GM19468 (cell line): ENCODE data around the gene MACROD2.
A peak's percentile ranks its signal among the peaks of the same experiment; 100 is the strongest.

Experiments
- ATAC-seq: cut with Tn5 transposase; IDR thresholded peaks from one replicate; pipeline ENCODE4 v1.9.1; 2021; ENCODE audit warnings: mild to moderate bottlenecking, moderate library complexity, moderate number of reproducible peaks; ENCODE audit not compliant: unreplicated experiment; ENCODE audit errors: extremely low read depth

MACROD2 gene

DNA sequence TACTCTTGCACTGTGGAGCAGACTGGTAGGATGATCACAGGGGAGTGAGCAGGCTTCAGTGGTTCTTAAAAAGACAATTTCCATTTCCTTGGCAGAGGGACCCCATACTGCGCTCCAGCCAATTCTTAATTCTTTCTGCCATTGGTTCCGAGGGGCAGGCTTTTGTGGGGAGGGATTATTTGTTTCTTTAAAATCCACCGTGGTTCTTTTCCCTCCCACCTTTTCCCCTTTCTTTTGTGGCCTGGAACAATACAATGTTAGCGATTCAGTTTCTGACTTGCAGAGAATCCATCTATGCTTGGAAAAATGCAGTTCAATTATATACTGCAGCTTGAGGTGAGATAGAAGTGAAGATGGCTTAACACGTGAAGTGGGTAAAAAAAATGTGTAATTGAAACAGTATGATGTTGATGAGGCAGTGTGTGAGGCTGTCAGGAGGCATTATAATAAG is 721.1 kb downstream of the MACROD2 start:
- ATAC-seq = no peak

DNA sequence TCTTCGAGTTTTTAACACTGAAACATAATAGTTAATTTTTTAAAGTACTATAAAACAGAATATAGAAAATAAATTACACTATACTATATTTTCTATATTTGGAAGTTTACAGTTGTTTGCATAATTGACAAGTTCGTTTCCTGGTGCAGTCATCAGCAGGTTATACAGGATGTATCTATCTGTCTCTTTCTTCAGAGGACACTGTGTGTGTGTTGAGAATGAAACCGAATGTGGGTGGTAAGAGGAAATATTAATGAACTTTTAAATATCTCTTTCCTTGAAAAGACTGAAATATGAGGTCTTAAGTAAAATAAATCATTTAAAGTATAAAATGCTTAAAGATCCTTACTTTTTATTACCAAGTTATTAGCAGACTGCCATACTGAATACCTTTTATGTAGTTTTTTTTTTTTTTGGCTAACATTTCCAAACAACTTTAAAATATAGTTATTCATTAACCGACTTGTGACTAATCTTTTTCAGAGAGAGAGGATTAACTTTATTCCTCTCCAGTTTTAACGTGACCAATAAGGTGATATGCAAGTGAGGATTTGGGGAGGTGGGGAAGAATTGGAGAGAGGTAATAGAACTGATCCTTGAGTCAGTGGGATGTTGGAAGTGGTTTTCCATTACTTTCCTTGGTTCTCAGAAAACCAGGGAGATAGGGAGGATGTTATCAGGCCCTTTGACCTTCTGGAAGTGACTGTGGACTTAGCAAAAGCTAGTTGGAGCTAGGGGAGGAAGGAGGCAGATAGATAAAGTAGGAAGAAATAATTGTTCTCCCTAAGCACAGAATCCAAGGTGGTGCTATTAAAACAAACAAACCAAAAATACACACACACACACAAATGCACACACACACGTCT is 722.1 kb downstream of the MACROD2 start:
- ATAC-seq = peak; percentile 74

DNA sequence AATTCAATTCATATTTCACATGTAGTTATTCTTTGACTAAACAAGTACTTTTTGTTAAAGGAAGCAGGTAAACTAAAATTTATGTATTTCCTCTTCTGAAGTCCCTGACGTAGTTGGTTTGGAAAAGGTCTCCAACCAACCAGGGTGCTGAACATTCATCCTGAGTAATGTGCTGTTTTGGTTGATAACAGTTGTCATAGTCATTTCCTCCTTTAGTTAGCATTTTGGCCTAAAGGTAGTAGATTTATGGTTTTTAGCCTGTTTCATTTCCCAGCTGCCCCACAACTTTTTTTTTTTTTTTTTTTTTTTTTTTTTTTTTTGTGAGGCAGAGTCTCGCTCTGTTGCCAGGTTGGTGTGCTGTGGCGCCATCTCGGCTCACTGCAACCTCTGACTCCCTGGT is 724.9 kb downstream of the MACROD2 start:
- ATAC-seq = no peak

DNA sequence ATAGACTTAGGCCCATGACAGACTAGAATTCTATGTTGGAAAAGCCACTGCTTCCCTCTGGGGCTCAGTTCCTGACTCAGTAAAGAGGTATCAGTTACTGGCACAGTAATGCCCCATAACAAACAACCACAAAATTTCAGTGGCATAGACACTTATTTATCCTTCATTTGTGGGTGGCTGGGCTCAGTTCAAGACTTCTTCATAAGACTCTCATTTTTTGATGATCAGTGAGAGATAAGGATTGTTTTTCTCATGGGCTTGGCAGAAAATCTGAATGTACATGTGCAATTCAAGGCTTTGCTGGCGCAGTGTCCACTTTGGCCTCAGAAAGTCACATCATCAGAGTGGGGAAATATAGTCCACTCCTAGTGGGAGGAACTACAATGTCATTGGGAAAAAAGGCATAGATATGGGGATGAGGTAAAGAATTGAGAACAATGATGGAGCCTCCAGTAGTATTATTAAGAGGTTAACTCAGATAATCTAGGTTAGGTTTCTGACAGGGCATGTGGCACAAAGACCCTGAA is 726.7 kb downstream of the MACROD2 start:
- ATAC-seq = no peak

DNA sequence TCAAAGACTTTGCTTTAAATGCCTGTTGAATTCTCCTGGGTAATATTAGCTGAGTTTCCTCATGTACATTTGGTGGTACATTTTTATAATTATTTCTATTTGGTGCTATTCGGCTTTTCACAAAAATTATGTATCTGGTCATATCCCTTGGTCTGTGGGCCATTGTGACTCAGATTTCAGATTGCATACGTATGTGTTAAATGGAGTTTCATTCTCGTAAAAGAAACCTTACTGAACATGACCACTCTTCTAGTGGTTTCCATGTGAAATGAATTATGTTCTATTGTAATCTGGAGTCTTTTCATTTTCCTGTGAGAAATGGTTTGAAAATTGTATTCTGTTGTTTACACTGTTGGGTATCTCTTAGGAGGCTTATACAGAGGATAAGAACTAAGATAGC is 728.3 kb downstream of the MACROD2 start:
- no peak for ATAC-seq

DNA sequence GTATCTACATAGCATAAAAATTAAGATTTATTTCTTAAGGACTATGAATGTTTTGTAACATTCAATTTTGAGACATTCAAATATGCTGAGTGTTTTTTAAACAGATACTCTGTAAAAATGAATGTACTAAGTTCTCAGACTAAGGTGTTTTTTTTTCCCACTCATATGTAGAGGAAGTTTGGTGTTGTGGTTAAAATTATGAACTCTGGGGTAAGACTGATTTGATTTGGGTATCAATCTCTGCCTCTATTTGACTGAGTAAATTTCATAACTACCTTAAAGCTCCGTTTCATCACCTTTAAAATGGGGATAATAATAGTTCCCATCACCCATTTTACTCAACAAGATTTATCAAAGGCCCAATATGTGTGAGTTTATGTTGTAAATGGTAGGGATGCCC is 728.7 kb downstream of the MACROD2 start:
- ATAC-seq = no peak

DNA sequence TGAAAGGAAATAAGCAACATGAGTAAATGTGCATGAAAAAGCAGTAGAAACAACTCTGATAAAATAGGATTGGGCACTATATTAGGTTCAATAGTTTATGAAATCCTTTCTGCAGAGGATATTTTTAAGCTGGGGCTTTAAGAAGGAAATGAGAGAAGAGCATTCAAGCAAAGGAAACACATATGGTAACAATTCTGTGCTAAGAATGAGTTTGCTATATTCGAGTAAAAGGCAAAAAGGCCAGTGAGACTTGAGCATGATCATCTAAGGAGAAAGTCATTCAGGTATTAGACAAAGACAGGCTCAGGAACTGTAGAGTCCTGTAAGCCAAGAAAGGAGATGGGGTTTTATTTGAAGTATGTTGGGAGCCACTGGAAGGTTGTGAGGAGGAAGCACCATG is 729.2 kb downstream of the MACROD2 start:
- ATAC-seq = no peak

DNA sequence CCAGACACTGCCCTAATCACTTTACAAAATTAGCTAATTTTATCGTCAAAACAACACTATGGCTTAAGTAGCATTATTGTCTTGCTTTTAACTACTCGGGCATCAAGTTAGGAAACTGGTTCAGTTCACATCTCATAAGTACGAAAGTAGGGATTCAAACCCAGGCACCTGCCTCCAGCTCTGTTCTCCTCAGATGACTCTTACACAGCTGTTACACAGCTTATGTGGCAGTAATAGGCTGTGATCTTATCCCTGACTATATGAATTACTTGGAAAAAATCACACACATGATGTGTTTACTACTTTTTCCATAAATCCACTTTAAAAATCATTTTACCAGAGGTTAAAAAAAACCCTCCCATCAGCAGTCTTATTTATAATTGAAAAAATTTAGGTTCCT is 731.3 kb downstream of the MACROD2 start:
- no peak for ATAC-seq

DNA sequence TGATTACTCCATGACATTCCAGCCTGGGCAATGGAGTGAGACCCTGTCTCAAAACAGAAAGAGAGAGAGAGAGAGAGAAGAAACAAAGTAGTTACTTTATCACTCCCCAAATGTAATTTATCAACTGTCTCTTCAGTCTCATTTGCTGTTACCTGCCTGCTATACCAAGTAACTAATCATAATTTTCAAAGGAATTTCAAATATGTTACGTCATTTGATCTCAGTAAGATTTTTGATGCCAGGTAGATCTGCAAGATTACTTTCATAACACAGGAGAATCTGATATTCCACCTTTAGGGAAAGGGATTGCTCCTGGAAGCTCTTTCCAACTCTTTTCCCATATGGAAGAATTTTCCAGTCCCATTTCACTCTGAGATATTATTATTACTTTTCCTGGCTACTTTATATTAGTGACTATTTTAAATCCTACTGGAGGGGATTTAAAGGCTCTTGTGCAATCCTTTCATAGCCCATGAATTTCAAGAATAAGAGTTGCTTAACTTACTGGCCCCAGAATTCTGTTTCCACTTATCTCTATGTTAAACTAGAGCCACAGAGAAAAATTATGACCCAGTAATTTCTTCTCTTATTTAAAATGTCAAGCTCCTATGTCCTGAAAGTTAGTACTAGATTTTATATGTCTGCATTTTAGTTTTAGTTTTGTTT is 732.3 kb downstream of the MACROD2 start:
- ATAC-seq = no peak

DNA sequence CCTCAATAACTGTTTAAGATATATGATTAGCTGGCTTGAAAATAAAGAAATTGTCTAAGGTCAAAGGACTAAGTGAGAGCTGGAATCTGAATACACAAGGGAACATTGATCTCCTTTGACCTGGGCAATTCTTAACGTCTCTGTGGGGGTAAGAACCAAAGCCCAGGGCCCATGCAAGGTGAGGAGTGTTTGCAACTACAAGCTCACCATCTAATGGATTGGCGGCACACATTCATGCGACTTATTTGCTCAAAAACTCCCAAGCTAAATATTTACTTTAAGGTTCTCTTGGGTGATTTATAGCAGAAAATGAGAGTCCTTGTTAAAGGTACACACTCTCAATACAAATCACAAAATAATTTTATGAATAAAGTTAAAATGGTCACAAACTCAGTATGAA is 734.1 kb downstream of the MACROD2 start:
- no peak for ATAC-seq

DNA sequence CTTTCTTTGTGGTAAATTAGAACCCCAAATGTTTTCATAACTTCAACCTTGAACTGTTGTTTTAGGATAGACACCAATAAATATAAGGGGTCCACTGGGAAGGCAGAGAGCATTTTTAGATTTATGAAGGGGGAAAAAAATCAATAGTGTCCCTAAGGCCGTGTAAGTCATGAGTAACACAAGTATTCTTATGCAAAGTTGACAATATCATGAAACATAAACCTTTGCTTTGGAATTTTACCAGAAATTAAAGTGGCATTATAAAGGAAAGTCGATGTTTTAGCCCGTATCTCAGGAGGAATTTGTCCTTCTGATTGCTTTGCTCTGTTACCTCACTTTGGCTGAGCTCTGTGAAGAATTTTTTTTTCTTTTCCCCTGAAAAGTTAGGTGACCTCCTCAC is 737.0 kb downstream of the MACROD2 start:
- ATAC-seq = no peak

DNA sequence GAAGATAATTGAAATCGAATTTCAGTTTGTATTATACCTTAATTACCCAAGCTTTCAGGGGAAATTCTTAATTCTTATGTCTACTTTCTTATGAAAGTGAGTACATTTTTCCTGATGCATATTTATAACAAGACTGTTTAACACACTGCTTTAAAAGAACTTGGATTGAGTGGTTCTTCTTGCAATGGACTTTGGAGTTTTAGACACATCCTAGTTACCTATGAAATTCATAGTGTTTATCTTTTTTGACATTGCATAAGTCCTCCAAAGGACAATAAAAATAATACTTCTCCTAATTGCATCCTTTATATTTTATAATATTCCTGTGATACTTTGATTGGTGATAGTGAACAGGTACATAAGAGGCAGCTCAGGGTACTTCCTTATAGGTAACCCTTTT is 737.7 kb downstream of the MACROD2 start:
- no peak for ATAC-seq

DNA sequence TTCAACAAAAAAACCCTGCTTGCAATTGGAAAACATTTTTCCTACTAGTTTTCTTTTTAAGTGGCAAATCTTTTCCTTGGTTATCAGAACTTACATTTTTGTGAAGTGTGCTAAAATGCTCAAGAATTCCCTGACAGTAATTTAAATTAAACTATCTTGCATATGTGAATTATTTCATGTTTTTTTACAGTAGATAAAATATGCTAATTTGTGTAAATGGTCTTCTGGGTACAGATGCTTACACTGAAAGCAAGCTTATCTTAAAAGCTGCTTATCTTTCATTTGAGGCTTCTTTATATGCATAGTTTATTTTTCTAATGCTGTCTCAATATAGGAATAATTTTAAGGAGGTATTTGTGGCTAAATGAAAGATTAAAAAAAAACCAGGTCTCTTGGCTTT is 745.1 kb downstream of the MACROD2 start:
- no peak for ATAC-seq

DNA sequence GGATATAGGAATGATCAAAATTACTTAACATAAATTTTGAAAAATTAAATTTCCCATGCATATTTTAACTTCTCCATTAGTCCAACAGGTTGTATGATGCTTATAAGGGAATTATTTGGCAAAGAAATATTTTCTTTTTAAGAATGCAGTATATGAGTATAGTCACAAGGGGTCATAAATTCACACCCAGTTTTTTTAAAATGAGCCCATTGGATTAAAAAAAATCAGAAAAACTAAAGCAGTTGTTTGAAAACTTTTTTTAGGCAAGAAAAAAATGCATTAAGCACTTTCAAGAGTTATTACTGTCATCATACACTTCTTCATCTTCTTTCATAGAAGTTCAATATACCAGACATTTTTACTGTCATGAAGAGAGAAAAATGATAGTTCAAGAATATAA is 746.3 kb downstream of the MACROD2 start:
- no peak for ATAC-seq

DNA sequence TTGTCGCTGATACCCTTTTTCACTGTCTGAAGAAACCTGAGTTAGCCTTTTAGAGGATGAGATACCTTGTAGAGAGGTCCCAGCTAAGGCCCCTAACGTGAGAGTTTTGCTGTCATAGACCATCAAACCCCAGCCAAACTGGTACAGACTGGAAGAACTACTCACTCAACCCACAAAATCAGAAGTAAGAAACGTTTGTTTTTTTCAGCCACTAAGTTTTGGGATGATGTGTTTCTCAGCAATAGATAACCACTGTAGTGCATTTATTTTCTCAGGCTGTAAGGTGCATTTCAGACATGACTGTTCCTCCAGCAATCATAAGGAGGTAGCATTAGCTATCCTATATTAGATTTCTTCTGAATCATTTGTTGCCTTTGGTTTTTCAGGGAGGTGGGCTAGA is 749.4 kb downstream of the MACROD2 start:
- ATAC-seq = peak; percentile 61

DNA sequence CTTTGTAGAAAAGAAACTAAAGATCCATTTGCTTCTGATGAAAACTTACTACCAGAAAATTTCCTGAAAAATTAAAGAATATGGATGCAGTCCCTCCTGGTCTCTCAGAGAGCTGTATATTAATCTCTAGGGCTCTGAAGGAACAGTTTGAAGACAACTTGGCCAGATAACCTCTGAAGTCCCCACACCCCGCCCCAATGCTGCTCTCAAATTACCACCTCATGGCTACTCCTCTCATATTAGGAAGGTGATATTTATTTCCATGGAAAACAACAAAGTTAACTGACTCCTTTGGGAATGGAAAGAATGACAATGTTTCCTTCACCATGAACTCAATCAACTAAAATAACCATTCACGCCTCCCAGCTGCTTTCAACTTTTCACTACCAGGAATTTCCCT is 750.5 kb downstream of the MACROD2 start:
- no peak for ATAC-seq

DNA sequence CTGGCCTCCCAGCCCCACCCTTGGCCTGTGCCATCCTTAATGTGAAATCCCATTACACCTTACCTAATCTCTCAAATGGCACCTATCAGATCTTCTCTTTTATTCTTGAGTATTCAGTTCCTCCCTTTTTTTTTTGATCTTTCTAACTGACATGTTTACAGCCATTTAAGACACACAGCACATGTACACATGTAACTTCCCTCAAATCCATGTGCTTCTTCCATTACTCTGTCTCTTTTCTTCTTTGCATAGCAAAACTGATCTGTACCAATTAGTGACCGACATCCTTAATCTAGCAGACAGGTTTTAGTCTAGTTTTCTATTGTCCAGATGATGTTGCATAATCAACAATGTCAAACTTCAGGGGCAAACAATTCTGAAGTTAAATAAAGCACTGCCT is 755.9 kb downstream of the MACROD2 start:
- no peak for ATAC-seq

DNA sequence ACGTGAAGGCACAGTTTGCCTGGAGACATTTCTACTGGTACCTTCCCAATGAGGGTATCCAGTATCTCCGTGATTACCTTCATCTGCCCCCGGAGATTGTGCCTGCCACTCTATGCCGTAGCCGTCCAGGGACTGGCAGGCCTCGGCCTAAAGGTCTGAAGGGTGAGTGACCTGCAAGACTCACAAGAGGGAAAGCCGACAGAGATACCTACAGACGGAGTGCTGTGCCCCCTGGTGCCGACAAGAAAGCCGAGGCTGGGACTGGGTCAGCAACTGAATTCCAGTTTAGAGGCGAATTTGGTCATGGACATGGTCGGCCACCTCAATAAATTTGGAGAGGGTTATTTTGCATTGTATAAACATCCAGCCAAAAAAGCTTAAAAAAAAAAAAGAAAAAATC is 762.4 kb downstream of the MACROD2 start:
- no peak for ATAC-seq

DNA sequence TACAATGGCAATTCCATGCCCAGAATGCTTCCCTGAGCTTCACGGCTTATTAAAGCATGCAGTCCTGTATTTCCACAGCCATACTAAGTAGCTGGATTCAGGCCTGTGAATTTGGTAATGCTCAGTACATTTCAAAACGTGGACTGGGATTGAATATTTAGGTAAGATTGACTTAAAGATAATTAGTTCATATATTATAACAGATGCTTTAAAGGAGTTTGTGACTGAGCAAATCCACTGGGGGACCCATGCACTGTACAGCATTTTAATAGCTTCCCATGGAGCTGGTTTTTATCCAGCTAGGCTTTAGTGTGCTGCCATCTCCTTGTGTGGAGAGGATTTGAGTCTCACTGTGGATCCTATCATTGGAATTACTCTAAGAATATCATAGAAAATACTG is 763.0 kb downstream of the MACROD2 start:
- ATAC-seq = no peak

DNA sequence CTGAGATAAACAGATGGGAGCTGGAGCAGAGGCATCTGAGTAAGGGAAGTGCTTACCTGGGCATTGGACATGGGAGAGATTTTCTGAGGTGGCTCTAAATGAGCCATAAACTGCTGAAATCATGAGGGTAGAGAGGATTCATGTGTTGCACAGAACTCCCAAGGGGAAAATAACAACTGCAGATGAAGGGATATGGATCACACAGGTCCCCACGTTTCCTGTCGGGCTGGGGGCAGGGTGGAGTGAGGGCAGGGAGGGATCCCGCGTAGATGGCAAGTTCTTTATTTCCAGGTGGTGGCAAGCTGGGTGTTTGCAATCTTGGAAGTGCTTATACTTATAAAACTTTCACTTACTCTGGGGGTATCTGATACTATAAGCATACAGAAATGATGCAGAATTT is 764.7 kb downstream of the MACROD2 start:
- ATAC-seq = no peak

DNA sequence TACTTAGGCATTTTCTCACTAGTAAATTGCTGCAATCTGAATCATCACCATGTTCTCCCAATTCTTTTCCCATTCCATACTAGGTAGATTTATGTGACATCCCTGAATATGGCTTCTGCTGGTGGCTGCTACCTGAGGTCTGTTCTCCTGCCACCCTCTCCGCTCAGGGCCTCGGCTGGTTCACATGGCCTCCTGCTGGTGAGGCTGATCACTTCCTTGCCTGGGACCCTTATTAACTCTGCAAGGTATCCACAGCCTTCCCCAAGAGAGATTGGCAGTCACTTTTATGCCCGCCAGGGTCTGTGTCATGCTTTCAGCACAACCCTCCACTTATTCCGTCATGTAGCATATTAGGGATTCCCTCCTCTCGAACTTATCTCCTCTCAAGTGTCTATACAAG is 766.6 kb downstream of the MACROD2 start:
- ATAC-seq = no peak
